ENCODE data around the gene SRPRB.

The SRPRB gene

DNA sequence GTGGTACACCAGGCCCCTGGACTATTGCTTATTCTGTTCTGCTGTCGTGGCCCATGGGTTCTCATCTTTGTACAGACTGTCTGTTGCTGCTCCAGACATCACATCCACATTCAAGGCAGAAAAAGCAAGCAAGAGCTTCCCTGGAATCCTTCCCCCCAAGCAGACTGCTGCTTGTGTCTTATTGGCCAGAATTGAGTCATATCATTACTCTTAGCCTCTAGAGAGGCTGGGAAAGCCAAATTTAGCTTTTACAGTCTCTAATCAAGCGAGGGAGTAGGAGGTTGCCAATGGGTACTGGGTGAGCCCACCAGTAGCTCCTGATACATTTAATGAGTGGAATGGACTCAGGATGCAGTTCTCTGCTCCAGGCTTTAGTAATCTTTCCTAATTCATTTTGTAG lies 50.7 kb downstream of the SRPRB start:
- Histone ChIP-seq H3K27me3 (ENCODE audit: insufficient read depth, poor library complexity, severe bottlenecking) (no peaks in the 10 kb centered on the region), H3K27ac (replicated peaks) (no peak overlapping the region), H3K4me3 (replicated peaks; ENCODE audit: insufficient read depth, low read length) (no peak overlapping the region)
- no peak for DNase-seq (ENCODE audit: low read depth in 1 of 2, low spot score in 1 of 2)
- TF ChIP-seq, protein P1, sequence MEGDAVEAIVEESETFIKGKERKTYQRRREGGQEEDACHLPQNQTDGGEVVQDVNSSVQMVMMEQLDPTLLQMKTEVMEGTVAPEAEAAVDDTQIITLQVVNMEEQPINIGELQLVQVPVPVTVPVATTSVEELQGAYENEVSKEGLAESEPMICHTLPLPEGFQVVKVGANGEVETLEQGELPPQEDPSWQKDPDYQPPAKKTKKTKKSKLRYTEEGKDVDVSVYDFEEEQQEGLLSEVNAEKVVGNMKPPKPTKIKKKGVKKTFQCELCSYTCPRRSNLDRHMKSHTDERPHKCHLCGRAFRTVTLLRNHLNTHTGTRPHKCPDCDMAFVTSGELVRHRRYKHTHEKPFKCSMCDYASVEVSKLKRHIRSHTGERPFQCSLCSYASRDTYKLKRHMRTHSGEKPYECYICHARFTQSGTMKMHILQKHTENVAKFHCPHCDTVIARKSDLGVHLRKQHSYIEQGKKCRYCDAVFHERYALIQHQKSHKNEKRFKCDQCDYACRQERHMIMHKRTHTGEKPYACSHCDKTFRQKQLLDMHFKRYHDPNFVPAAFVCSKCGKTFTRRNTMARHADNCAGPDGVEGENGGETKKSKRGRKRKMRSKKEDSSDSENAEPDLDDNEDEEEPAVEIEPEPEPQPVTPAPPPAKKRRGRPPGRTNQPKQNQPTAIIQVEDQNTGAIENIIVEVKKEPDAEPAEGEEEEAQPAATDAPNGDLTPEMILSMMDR (IDR thresholded peaks at IDR 0.05; ENCODE audit: insufficient read depth, low read length), result no peak
- no peak for TF ChIP-seq GABPA (IDR thresholded peaks at IDR 0.05; ENCODE audit: low read depth)
- TF ChIP-seq, protein P2, sequence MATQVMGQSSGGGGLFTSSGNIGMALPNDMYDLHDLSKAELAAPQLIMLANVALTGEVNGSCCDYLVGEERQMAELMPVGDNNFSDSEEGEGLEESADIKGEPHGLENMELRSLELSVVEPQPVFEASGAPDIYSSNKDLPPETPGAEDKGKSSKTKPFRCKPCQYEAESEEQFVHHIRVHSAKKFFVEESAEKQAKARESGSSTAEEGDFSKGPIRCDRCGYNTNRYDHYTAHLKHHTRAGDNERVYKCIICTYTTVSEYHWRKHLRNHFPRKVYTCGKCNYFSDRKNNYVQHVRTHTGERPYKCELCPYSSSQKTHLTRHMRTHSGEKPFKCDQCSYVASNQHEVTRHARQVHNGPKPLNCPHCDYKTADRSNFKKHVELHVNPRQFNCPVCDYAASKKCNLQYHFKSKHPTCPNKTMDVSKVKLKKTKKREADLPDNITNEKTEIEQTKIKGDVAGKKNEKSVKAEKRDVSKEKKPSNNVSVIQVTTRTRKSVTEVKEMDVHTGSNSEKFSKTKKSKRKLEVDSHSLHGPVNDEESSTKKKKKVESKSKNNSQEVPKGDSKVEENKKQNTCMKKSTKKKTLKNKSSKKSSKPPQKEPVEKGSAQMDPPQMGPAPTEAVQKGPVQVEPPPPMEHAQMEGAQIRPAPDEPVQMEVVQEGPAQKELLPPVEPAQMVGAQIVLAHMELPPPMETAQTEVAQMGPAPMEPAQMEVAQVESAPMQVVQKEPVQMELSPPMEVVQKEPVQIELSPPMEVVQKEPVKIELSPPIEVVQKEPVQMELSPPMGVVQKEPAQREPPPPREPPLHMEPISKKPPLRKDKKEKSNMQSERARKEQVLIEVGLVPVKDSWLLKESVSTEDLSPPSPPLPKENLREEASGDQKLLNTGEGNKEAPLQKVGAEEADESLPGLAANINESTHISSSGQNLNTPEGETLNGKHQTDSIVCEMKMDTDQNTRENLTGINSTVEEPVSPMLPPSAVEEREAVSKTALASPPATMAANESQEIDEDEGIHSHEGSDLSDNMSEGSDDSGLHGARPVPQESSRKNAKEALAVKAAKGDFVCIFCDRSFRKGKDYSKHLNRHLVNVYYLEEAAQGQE (IDR thresholded peaks at IDR 0.05; ENCODE audit: insufficient replicate concordance, low read depth), result no peak
- no peak for TF ChIP-seq SPI1 (IDR thresholded peaks at IDR 0.05; ENCODE audit: borderline replicate concordance, low read depth)
- no peak for TF ChIP-seq POLR2AphosphoS5 (IDR thresholded peaks at IDR 0.05; ENCODE audit: low read depth)

DNA sequence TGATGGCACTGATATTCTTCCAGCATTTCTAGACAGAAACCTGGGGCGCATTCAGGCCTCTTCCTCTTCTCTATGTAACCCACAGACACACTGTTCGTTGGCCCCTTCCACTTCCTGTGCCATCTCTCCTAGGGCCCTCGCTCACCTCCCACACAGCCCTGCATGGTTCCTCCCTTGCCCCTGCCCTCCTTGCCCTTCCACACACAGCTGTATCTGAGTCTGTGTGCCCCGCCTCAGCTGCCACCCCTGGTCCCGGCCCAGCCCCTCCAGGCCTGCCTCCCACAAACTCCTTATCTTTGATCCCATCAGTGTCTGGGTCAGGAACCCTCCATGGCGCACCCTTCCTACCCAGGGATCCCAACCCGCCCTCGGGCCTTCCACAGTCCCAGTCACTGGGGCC lies 52.2 kb downstream of the SRPRB start:
- H3K4me3 ChIP-seq (replicated peaks; ENCODE audit: insufficient read depth, low read length), result no peak overlapping the region
- peak; percentile 81 to 89 for DNase-seq (ENCODE audit: low read depth in 1 of 2, low spot score in 1 of 2)
- no peaks in the 10 kb centered on the region for H3K27me3 ChIP-seq (ENCODE audit: insufficient read depth, poor library complexity, severe bottlenecking)
- peak overlapping the region; percentile 79 for H3K27ac ChIP-seq (replicated peaks)
- TF ChIP-seq SPI1 (IDR thresholded peaks at IDR 0.05; ENCODE audit: borderline replicate concordance, low read depth), result peak; percentile 90
- TF ChIP-seq, protein P1 (IDR thresholded peaks at IDR 0.05; ENCODE audit: insufficient read depth, low read length), result no peak
- peak; percentile 74 for TF ChIP-seq GABPA (IDR thresholded peaks at IDR 0.05; ENCODE audit: low read depth)
- TF ChIP-seq, protein P2 (IDR thresholded peaks at IDR 0.05; ENCODE audit: insufficient replicate concordance, low read depth), result no peak
- peak; percentile 84 for TF ChIP-seq POLR2AphosphoS5 (IDR thresholded peaks at IDR 0.05; ENCODE audit: low read depth)

DNA sequence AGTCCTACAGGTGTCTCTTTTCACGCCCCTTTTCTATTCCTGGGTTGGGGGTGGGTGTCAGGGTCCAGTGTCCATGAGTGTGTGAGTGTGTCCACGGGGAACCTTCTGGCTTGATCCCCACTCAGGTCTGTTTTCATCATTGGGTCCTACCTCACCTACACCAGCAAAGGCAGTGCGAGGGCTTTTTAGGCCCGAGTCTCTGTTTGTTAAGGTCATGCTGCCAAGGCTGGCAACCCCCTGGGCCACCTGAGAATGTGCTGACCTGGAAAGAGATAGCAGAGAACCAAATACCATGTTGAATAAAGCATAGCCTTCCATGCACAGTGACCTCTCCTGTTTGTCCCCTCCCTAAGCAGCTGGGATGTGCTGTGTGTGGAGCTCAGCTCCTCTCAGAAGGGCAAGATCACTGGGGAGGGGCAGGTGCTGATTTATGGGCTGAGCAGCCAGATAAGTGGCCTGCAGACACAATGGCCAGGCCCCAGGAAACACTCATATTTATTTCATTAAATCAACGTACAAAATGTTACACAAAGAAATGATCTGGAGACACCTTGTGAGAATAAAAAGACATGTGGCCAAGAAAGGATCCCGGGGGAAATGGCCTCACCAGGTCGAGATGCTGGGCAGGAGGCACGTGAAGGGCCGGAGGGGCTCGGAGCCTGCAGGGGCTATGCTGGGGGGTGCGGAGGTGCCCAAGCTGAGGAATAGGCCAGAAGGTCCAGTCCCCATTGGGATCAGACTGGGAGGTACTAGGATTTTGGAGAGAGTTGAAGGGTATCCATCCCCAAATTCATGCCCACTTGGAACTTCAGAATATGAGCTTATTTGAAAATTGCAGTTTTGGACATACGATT lies 54.0 kb downstream of the SRPRB start:
- no peak for DNase-seq (ENCODE audit: low read depth in 1 of 2, low spot score in 1 of 2)
- Histone ChIP-seq H3K27me3 (ENCODE audit: insufficient read depth, poor library complexity, severe bottlenecking) (no peaks in the 10 kb centered on the region), H3K27ac (replicated peaks) (no peak overlapping the region), H3K4me3 (replicated peaks; ENCODE audit: insufficient read depth, low read length) (no peak overlapping the region)
- TF ChIP-seq SPI1 (IDR thresholded peaks at IDR 0.05; ENCODE audit: borderline replicate concordance, low read depth), result no peak

DNA sequence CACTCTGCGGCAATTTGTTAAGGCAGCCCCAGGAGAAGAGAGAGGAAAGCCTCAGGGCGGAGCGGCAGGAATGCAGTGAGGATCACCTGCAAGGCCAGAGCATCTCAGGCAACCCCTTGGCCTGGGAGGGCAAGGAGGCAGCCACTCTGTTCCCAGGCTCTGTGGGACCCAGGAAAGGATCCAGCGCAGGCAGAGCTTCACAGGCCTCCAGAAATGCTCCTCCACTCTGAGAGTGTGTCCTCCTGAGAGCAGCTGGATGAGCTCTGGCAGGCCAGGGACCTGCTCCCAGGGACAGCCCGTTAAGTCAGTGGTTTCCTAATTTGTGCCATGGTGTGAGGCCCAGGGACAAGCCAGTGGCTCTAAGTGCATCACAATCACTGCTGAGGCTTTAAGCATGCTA lies 54.9 kb downstream of the SRPRB start:
- TF ChIP-seq, protein P1 (IDR thresholded peaks at IDR 0.05; ENCODE audit: insufficient read depth, low read length), result no peak
- TF ChIP-seq POLR2AphosphoS5 (IDR thresholded peaks at IDR 0.05; ENCODE audit: low read depth) (no peak), GABPA (IDR thresholded peaks at IDR 0.05; ENCODE audit: low read depth) (no peak), SPI1 (IDR thresholded peaks at IDR 0.05; ENCODE audit: borderline replicate concordance, low read depth) (no peak)
- TF ChIP-seq, protein P2 (IDR thresholded peaks at IDR 0.05; ENCODE audit: insufficient replicate concordance, low read depth), result no peak
- DNase-seq (ENCODE audit: low read depth in 1 of 2, low spot score in 1 of 2), result no peak
- Histone ChIP-seq H3K4me3 (replicated peaks; ENCODE audit: insufficient read depth, low read length) (no peak overlapping the region), H3K27me3 (ENCODE audit: insufficient read depth, poor library complexity, severe bottlenecking) (no peaks in the 10 kb centered on the region), H3K27ac (replicated peaks) (no peak overlapping the region)

Data from HL-60 (cell line).